ENCODE results near the gene GABPB2.

DNA sequence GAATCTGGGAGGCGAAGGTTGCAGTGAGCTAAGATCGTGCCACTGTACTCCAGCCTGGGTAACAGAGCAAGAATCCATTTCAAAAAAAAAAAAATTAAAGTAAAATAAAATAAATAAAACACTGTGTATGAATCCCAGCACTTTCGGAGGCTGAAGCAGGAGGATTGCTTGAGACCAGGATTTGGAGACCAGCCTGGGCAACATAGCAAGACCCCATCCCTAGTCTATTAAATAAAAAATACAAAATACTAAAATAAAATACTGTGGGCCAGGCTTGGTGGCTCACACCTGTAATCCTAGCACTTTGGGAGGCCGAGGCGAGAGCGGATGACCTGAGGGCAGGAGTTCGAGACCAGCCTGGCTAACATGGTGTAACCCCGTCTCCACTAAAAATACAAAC, 38.4 kb upstream of the GABPB2 start:
- TF ChIP-seq YY1 (IDR thresholded peaks at IDR 0.05; ENCODE audit: insufficient read depth, insufficient read length) (no peak), ZNF274 (IDR thresholded peaks at IDR 0.05; ENCODE audit: low read depth, low read length) (no peak)

All from NT2/D1 (cell line).